Right atrium auricular region (tissue), 2 donors: ENCODE results near the gene LRRC56. TPM values are rescaled to one million over a fixed set of nuclear protein-coding genes. Genes with fewer than 3 reads are reported as not detected.

Experiments
- DNase-seq: peaks from one replicate; pipeline ENCODE4 v3.0.0-alpha.2; 2019; ENCODE audit warnings: low spot score
- H3K27ac ChIP-seq, 2 donors: fragments of 200-600 bp; sonication (generic); 1 replicate in 1 of 2; 2 replicates in 1 of 2; pipeline ENCODE4 v1.5.1; 2016 to 2019
- H3K27me3 ChIP-seq, 2 donors: fragments of 200-600 bp; sonication (generic); one replicate each; pipeline versions ENCODE4 v1.5.1 to v1.6.0; 2017 to 2019
- H3K36me3 ChIP-seq: fragments of 200-600 bp; sonication (generic); one replicate; pipeline ENCODE4 v1.5.1; 2016
- H3K4me1 ChIP-seq, 2 donors: fragments of 200-600 bp; sonication (generic); one replicate each; pipeline versions ENCODE4 v1.5.1 to v1.6.0; 2017 to 2019
- H3K4me3 ChIP-seq, 2 donors: fragments of 200-600 bp; sonication (generic); 1 replicate in 1 of 2; 2 replicates in 1 of 2; pipeline ENCODE4 v1.5.1; 2017 to 2019; ENCODE audit warnings: mild to moderate bottlenecking in 1 of 2, moderate library complexity in 1 of 2
- H3K9me3 ChIP-seq, 2 donors: fragments of 200-600 bp; sonication (generic); one replicate each; pipeline ENCODE4 v1.5.1; 2019
- CTCF ChIP-seq, 2 donors: fragments of 200-600 bp; sonication (generic); IDR thresholded peaks; one replicate each; pipeline ENCODE4 v1.5.1; 2019; ENCODE audit warnings: antibody characterized with exemption in 2 of 2
- total RNA-seq, 2 donors: library from RNA; depleted of rRNA; stranded (reverse); fragments of >200 nt; gene quantifications; one replicate each; pipeline ENCODE4 v1.1.0, GENCODE V29; 2016

Gene LRRC56
- total RNA-seq, 2 donors from 2014 or later, result 0.12 to 0.15 TPM

GRCh38 chr11:499201-500076, 37.9 kb upstream of the LRRC56 start:
- Histone ChIP-seq H3K27ac (peak overlapping the region; percentile 100), H3K27me3 (no peaks in the 10 kb centered on the region), H3K9me3 (no peaks in the 10 kb centered on the region), H3K4me3 (no peak overlapping the region), H3K36me3 (peaks cover 75% of the 10 kb centered on the region), H3K4me1 (peaks cover 0 to 48% of the 10 kb centered on the region in 2 donors)
- no peak for DNase-seq
- TF ChIP-seq CTCF (IDR thresholded peaks at IDR 0.05), result no peak

DNA sequence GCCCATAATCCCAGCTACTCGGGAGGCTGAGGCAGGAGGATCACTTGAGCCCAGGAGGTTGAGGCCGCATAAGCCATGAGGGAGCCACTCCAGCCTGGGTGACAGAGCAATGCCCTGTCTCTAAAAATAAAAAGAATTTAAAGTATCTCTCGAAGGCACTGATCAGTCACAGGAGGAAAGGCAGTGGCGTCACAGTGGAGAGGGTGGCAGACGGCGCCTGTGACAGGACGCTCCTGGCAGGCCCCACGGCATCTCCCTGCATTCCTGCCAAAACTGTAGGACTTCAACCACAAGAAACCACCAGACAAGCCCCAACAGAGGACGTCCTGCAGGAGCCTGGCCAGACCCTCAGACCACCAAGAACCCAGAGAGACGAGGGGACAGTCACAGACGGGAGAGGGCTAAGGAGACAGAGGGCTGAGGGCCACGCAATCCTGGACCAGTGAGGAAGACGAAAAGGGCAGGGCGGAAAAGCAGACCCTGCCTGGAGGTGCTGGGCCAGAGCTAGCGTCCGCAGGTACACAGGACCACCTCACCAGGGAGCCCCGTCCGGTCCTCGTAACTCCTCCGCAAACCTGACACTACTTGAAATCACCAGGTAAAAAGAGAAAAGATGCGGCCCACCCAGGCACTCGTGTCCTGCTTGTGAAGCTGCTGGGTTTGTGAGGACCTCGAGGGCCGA, 36.2 kb upstream of the LRRC56 start:
- Histone ChIP-seq H3K27ac (peak overlapping the region; percentile 100), H3K4me1 (peaks cover 0 to 65% of the 10 kb centered on the region in 2 donors), H3K27me3 (no peaks in the 10 kb centered on the region), H3K4me3 (no peak overlapping the region), H3K9me3 (no peaks in the 10 kb centered on the region), H3K36me3 (peaks cover 58% of the 10 kb centered on the region)
- DNase-seq, result no peak
- no peak for TF ChIP-seq CTCF (IDR thresholded peaks at IDR 0.05)

DNA sequence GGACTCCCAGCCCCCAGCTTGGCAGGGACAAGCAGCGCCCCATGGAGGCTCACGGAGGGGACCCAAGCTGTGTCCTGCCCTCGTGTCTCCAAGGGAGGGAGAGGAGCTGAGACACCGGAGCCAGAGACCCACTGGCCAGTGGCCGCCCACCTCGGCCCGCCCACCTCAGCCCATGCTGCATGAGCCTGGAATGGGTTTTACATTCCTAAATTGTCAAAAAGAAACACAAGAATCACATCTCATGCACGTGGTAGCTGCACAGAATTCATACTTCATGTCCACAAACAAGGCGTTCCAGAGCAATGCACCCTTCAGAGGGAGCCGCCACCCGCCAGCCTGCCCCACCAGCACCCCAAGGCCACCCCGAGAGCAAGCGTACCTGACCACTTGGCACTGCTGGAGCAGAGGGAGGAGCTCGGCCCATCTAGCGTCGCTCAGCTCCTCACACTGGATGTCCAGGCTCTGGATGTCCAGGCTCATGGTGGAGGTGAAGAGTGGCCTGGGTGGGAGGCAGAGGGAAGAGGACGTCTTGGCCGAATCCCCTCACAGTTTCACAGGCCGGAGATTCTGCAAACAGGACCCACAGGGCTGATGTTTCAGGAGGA, 35.5 kb upstream of the LRRC56 start:
- Histone ChIP-seq H3K9me3 (no peaks in the 10 kb centered on the region), H3K27me3 (no peaks in the 10 kb centered on the region), H3K4me3 (no peak overlapping the region), H3K27ac (peak overlapping the region; percentile 100), H3K36me3 (peaks cover 52% of the 10 kb centered on the region), H3K4me1 (peaks cover 0 to 65% of the 10 kb centered on the region in 2 donors)
- DNase-seq, result no peak
- TF ChIP-seq CTCF (IDR thresholded peaks at IDR 0.05), result no peak

GRCh38 chr11:502288-503178, 34.8 kb upstream of the LRRC56 start:
- Histone ChIP-seq H3K27ac (peak overlapping the region; percentile 100), H3K4me3 (peak overlapping the region in 1 of 2 donors; percentile 58), H3K36me3 (peaks cover 44% of the 10 kb centered on the region), H3K4me1 (peaks cover 0 to 68% of the 10 kb centered on the region in 2 donors), H3K27me3 (no peaks in the 10 kb centered on the region), H3K9me3 (no peaks in the 10 kb centered on the region)
- no peak for TF ChIP-seq CTCF (IDR thresholded peaks at IDR 0.05)
- DNase-seq, result no peak
